K562 (cell line): ENCODE measurements around the gene NPAS3. TPM values are rescaled to one million over a fixed set of nuclear protein-coding genes. Genes with fewer than 3 reads are reported as not detected.

Experiments
- ATAC-seq: fragments of 200-7000 bp; cut with Tn5 transposase; 3 replicates; pipeline ENCODE4 v1.9.1; 2020; ENCODE audit warnings: moderate library complexity
- BruUV-seq: library from RNA; stranded (reverse); fragments of 400-500 nt; replicated peaks from 2 replicates; lab custom pipeline; 2021; lab: Mats Ljungman, UMichigan
- CTCF ChIA-PET: fragments of 300-600 bp; formaldehyde crosslinking; extraction: SDS; loops from one replicate; lab custom pipeline; 2021; ENCODE audit warnings: low intra/inter-chr PET ratio; lab: Yijun Ruan, JAX
- POLR2A ChIA-PET: fragments of 300-600, 350-650 bp; sonication (Branson Sonifier 250); formaldehyde crosslinking; extraction: SDS; loops from one replicate; lab custom pipeline; 2021; ENCODE audit warnings: antibody characterized with exemption, inconsistent platforms; lab: Yijun Ruan, JAX
- DNase-seq, 4 experiments: peaks; one replicate each; pipeline versions ENCODE4 v3.0.0 to v3.0.0-alpha.2; 2011 to 2018; ENCODE audit warnings: low spot score in 3 of 4, mixed read lengths in 3 of 4; ENCODE audit errors: extremely low read depth in 1 of 4
- FAIRE-seq: peaks from 2 replicates; lab custom pipeline; 2011; peaks lifted over from hg19 to GRCh38; lab: Jason Lieb, UNC
- H2AFZ ChIP-seq: 2 replicates; pipeline ENCODE4 v1.6.0; 2011; ENCODE audit warnings: low read depth, low read length, control low read depth, inconsistent platforms
- H3K27ac ChIP-seq: fragments of 200-600 bp; 3 replicates; pipeline ENCODE4 v1.8.0; 2011; ENCODE audit warnings: low read depth, mild to moderate bottlenecking, control low read depth, inconsistent platforms, low read length, moderate library complexity, mixed read lengths; ENCODE audit errors: extremely low read depth
- H3K27me3 ChIP-seq, 2 experiments: fragments of 300-600 bp in 1 of 2; 2 replicates in 1 of 2; 3 replicates in 1 of 2; pipeline versions ENCODE4 v1.6.0 to v1.8.0; 2011; ENCODE audit warnings: inconsistent platforms in 2 of 2, low read length in 2 of 2, mild to moderate bottlenecking in 1 of 2, mixed read lengths in 1 of 2, moderate library complexity in 1 of 2; ENCODE audit not compliant: control insufficient read depth in 2 of 2, insufficient read depth in 2 of 2
- H3K36me3 ChIP-seq: fragments of 300-600 bp; 3 replicates; pipeline ENCODE4 v1.8.0; 2011; ENCODE audit warnings: mild to moderate bottlenecking, low read length, inconsistent platforms; ENCODE audit not compliant: control insufficient read depth, insufficient read depth
- H3K4me1 ChIP-seq, 2 experiments: fragments of 200-600 bp in 1 of 2; replicated peaks in 1 of 2; 2 replicates in 1 of 2; 3 replicates in 1 of 2; pipeline versions ENCODE4 v1.5.1 to v1.8.0; 2011; ENCODE audit warnings: inconsistent platforms in 2 of 2, low read length in 2 of 2, mild to moderate bottlenecking in 1 of 2, mixed read lengths in 1 of 2, moderate library complexity in 1 of 2; ENCODE audit not compliant: control insufficient read depth in 2 of 2, insufficient read depth in 2 of 2
- H3K4me2 ChIP-seq: 2 replicates; pipeline ENCODE4 v1.6.1; 2011; ENCODE audit warnings: low read length, control low read depth, inconsistent platforms, mixed read lengths; ENCODE audit not compliant: insufficient read depth
- H3K4me3 ChIP-seq: fragments of 200-600 bp; sonication (generic), shearing (Covaris generic); 2 replicates; pipeline ENCODE4 v1.5.1; 2016; ENCODE audit warnings: control low read depth, inconsistent platforms
- H3K79me2 ChIP-seq: fragments of 200-600 bp; 3 replicates; pipeline ENCODE4 v1.8.0; 2011; ENCODE audit warnings: low read length, inconsistent platforms; ENCODE audit not compliant: control insufficient read depth, insufficient read depth
- H3K9ac ChIP-seq, 2 experiments: 2 replicates each; pipeline versions ENCODE4 v1.6.0 to v1.6.1; 2011; ENCODE audit warnings: low read depth in 2 of 2, low read length in 2 of 2, control low read depth in 1 of 2, inconsistent platforms in 1 of 2, mild to moderate bottlenecking in 1 of 2, mixed read lengths in 1 of 2; ENCODE audit not compliant: insufficient read depth in 1 of 2
- H3K9me1 ChIP-seq: one replicate; pipeline ENCODE4 v1.6.0; 2011; ENCODE audit warnings: inconsistent platforms, mild to moderate bottlenecking, low read length, moderate library complexity; ENCODE audit not compliant: control insufficient read depth, insufficient read depth
- H3K9me3 ChIP-seq: replicated peaks from 2 replicates; pipeline ENCODE4 v1.5.1; 2011; ENCODE audit warnings: low read depth, low read length, inconsistent platforms; ENCODE audit not compliant: control insufficient read depth, insufficient read depth
- H4K20me1 ChIP-seq: replicated peaks from 2 replicates; pipeline ENCODE4 v1.6.1; 2011; ENCODE audit warnings: low read length, inconsistent platforms, mixed read lengths; ENCODE audit not compliant: control insufficient read depth, insufficient read depth
- DNMT1 ChIP-seq: fragments of 450-650 bp; IDR thresholded peaks from 2 replicates; pipeline ENCODE4 v1.6.1; 2016; ENCODE audit warnings: antibody characterized with exemption, mild to moderate bottlenecking
- E2F1 ChIP-seq: sonication (generic); formaldehyde crosslinking; IDR thresholded peaks from 2 replicates; pipeline ENCODE4 v1.8.1; 2023; ENCODE audit warnings: mild to moderate bottlenecking, missing genetic modification reagents, moderate library complexity
- HOMEZ ChIP-seq: fragments of 250-450 bp; sonication (Bioruptor Pico); IDR thresholded peaks from 2 replicates; pipeline ENCODE4 v1.4.0; 2020; ENCODE audit warnings: mild to moderate bottlenecking, moderate library complexity
- ID3 ChIP-seq, 2 experiments: fragments of 250-450 bp in 1 of 2; fragments of 450-650 bp in 1 of 2; sonication (Bioruptor Pico) in 1 of 2; IDR thresholded peaks; 2 replicates each; pipeline versions ENCODE4 v1.6.1 to v1.8.0; 2016 to 2021; ENCODE audit warnings: mild to moderate bottlenecking in 2 of 2, moderate library complexity in 2 of 2, missing compliant biosample characterization in 1 of 2, missing genetic modification characterization in 1 of 2
- MTA1 ChIP-seq: fragments of 450-650 bp; IDR thresholded peaks from 2 replicates; pipeline ENCODE4 v1.6.1; 2017; ENCODE audit warnings: borderline replicate concordance
- NR4A1 ChIP-seq, 2 experiments: fragments of 250-450 bp in 1 of 2; fragments of 450-650 bp in 1 of 2; sonication (Bioruptor Pico) in 1 of 2; IDR thresholded peaks; 2 replicates each; pipeline versions ENCODE4 v1.4.0 to v1.6.1; 2016 to 2020; ENCODE audit warnings: mild to moderate bottlenecking in 2 of 2, missing compliant biosample characterization in 1 of 2, missing genetic modification characterization in 1 of 2, moderate library complexity in 1 of 2
- SMAD4 ChIP-seq: fragments of 250-450 bp; sonication (Bioruptor Pico); conservative IDR thresholded peaks from 2 replicates; pipeline ENCODE4 v1.8.0; 2021; ENCODE audit warnings: inconsistent platforms, mild to moderate bottlenecking, moderate library complexity
- SOX6 ChIP-seq: fragments of 450-650 bp; IDR thresholded peaks from 2 replicates; pipeline ENCODE4 v1.6.1; 2014; ENCODE audit warnings: mild to moderate bottlenecking
- TGIF2 ChIP-seq: sonication (generic); formaldehyde crosslinking; IDR thresholded peaks from 2 replicates; pipeline ENCODE4 v1.8.1; 2022; ENCODE audit warnings: mild to moderate bottlenecking, missing genetic modification reagents, moderate library complexity
- ZBTB12 ChIP-seq: fragments of 250-450 bp; sonication (Bioruptor Pico); IDR thresholded peaks from 2 replicates; pipeline ENCODE4 v1.4.0; 2020
- ZNF134 ChIP-seq: fragments of 250-450 bp; sonication (Bioruptor Pico); conservative IDR thresholded peaks from 2 replicates; pipeline ENCODE4 v1.4.0; 2020
- ZNF217 ChIP-seq: sonication (generic); formaldehyde crosslinking; IDR thresholded peaks from 2 replicates; pipeline ENCODE4 v1.8.0; 2022; ENCODE audit warnings: mild to moderate bottlenecking, missing genetic modification reagents
- ZNF431 ChIP-seq: sonication (generic); formaldehyde crosslinking; IDR thresholded peaks from 2 replicates; pipeline ENCODE4 v1.8.0; 2022; ENCODE audit warnings: mild to moderate bottlenecking, missing genetic modification reagents
- ZNF449 ChIP-seq: fragments of 250-450 bp; sonication (Bioruptor Pico); IDR thresholded peaks from 2 replicates; pipeline ENCODE4 v1.8.0; 2022; ENCODE audit warnings: moderate library complexity, mild to moderate bottlenecking, inconsistent platforms
- ZNF586 ChIP-seq: fragments of 450-650 bp; formaldehyde crosslinking; conservative IDR thresholded peaks from 2 replicates; pipeline ENCODE4 v1.4.0; 2020; ENCODE audit warnings: mild to moderate bottlenecking, moderate library complexity
- WGBS: fragments of 100-300 bp; shearing (Covaris generic); methylation state at CpG from one replicate; pipeline ENCODE4 v1.1.6; 2016; ENCODE audit warnings: low coverage, mixed read lengths; ENCODE audit not compliant: insufficient coverage; ENCODE audit errors: missing lambda C conversion rate; 5-methylcytosine and 5-hydroxymethylcytosine counted together
- in situ Hi-C: fragments of 300-500 bp; cut with MboI; formaldehyde crosslinking; loops from 4 replicates; pipeline ENCODE4 v1.15.0; 2018; ENCODE audit warnings: inconsistent platforms, mixed read lengths
- intact Hi-C: fragments of 100-400 bp; cut with micrococcal nuclease; formaldehyde crosslinking; loops from 2 replicates; pipeline ENCODE4 v1.14.2; 2022
- polyA plus RNA-seq, 8 experiments: library from polyadenylated mRNA; depleted of rRNA in 4 of 8; stranded (reverse) in 5 of 8; unstranded in 3 of 8; fragments of >200 nt; fragmentation: Nextera tagmentation in 2 of 8; fragmentation: Illumina TruSeq in 1 of 8; extraction: Ambion mirVana in 2 of 8; extraction: Trizol in 1 of 8; gene quantifications; 2 replicates each; pipeline versions ENCODE4 v1.2.1 to v1.2.3, GENCODE V29; 2011 to 2014; ENCODE audit warnings: inconsistent platforms in 1 of 8, missing spikeins in 1 of 8
- total RNA-seq, 7 experiments: library from RNA; depleted of rRNA in 6 of 7; stranded (reverse); fragments of >200 nt in 6 of 7; fragmentation: Illumina TruSeq in 2 of 7; extraction: Trizol in 2 of 7; gene quantifications; 2 replicates each; pipeline versions ENCODE4 v1.2.1 to v1.2.3, GENCODE V29; 2011 to 2021; ENCODE audit warnings: low replicate concordance in 1 of 7

The NPAS3 gene
- total and polyA plus RNA-seq, 9 of the 15 experiments (the other 6 are each of a cell fraction or from before 2014, with no cell fraction given), result 0.04 TPM; not detected in 8

- BruUV-seq, result no TSS peak
- intact Hi-C loops, result no loop called here
- Histone ChIP-seq H4K20me1 (no peaks in the 10 kb centered on the region), H3K4me1 (no peaks in the 10 kb centered on the region), H3K27me3 (no peaks in the 10 kb centered on the region), H2AFZ (no peak overlapping the region), H3K79me2 (no peaks in the 10 kb centered on the region), H3K9me3 (no peaks in the 10 kb centered on the region), H3K4me3 (no peak overlapping the region), H3K9me1 (no peaks in the 10 kb centered on the region), H3K9ac (no peak overlapping the region), H3K27ac (no peak overlapping the region), H3K4me2 (no peak overlapping the region), H3K36me3 (no peaks in the 10 kb centered on the region)
- WGBS, result 17% methylated on average over 5 of the region's 5 CpGs
- ATAC-seq (no peak), FAIRE-seq (no peak), DNase-seq (no peak)
- ChIA-PET CTCF (no interaction called here), POLR2A (interaction anchor here (0.8 kb wide), 1 partner anchor 137 kb away, joined by 3 read pairs; no protein-coding TSS in a partner anchor)
- in situ Hi-C loops, result no loop called here
- TF ChIP-seq SMAD4 (CRISPR knock-in tag) (no peak), DNMT1 (no peak), E2F1 (CRISPR knock-in tag) (no peak), SOX6 (no peak), TGIF2 (no peak), NR4A1 (CRISPR knock-in tag; IDR thresholded peaks at IDR 0.05) (no peak), NR4A1 (tag; IDR thresholded peaks at IDR 0.05) (no peak), ZNF217 (CRISPR knock-in tag) (no peak), ZNF586 (CRISPR knock-in tag) (no peak), MTA1 (no peak), ZNF134 (CRISPR knock-in tag) (no peak), ZNF431 (CRISPR knock-in tag) (no peak), HOMEZ (CRISPR knock-in tag) (no peak), ZBTB12 (CRISPR knock-in tag) (no peak), ZNF449 (CRISPR knock-in tag) (no peak), ID3 (CRISPR knock-in tag; IDR thresholded peaks at IDR 0.05) (no peak), ID3 (tag; IDR thresholded peaks at IDR 0.05) (no peak)
Observed at GRCh38 chr14:33674927-33675326, 736.2 kb downstream of the NPAS3 start.
